Naive thymus-derived CD4-positive, alpha-beta T cell (primary cell): ENCODE measurements around the gene ADAMTS4. TPM values are rescaled to one million over a fixed set of nuclear protein-coding genes. Genes with fewer than 3 reads are reported as not detected.

Source experiments
- ATAC-seq: fragments of 150-1000 bp; cut with Tn5 transposase; 2 replicates; pipeline ENCODE4 v1.10.0; 2021; ENCODE audit warnings: mild to moderate bottlenecking, moderate library complexity
- CTCF ChIA-PET: fragments of 350-600 bp; sonication (Branson Sonifier 250); formaldehyde crosslinking; loops from one replicate; lab custom pipeline; 2021; ENCODE audit warnings: antibody characterized with exemption; lab: Charles Lee
- POLR2A ChIA-PET: fragments of 350-600 bp; sonication (Branson Sonifier 250); formaldehyde crosslinking; loops from one replicate; lab custom pipeline; 2021; ENCODE audit warnings: antibody characterized with exemption, inconsistent platforms; lab: Charles Lee
- DNase-seq, 9 donors: peaks; one replicate each; pipeline versions ENCODE4 v3.0.0 to v3.0.0-alpha.2; 2020 to 2022; ENCODE audit warnings: mixed read lengths in 1 of 9
- H3K27ac ChIP-seq: one replicate; pipeline ENCODE4 v1.7.0; 2013; ENCODE audit warnings: mild to moderate bottlenecking, low read depth, low read length, moderate library complexity
- H3K27me3 ChIP-seq, 2 donors: one replicate each; pipeline ENCODE4 v1.7.0; 2013; ENCODE audit warnings: low read length in 2 of 2, mild to moderate bottlenecking in 2 of 2, moderate library complexity in 2 of 2; ENCODE audit not compliant: control insufficient read depth in 2 of 2, insufficient read depth in 2 of 2
- H3K36me3 ChIP-seq, 3 experiments: 1 replicate in 2 of 3; 2 replicates in 1 of 3; pipeline ENCODE4 v1.7.0; 2013; ENCODE audit warnings: low read length in 3 of 3, mild to moderate bottlenecking in 3 of 3, moderate library complexity in 1 of 3; ENCODE audit not compliant: insufficient read depth in 3 of 3, control insufficient read depth in 2 of 3
- H3K4me1 ChIP-seq, 2 donors: one replicate each; pipeline ENCODE4 v1.7.0; 2013; ENCODE audit warnings: low read length in 2 of 2, mild to moderate bottlenecking in 2 of 2, moderate library complexity in 1 of 2; ENCODE audit not compliant: control insufficient read depth in 2 of 2, insufficient read depth in 2 of 2
- H3K4me3 ChIP-seq: 2 replicates; pipeline ENCODE4 v1.7.0; 2013; ENCODE audit warnings: mild to moderate bottlenecking, low read length
- H3K9me3 ChIP-seq, 3 experiments: 1 replicate in 2 of 3; 2 replicates in 1 of 3; pipeline ENCODE4 v1.7.0; 2013; ENCODE audit warnings: low read length in 3 of 3; ENCODE audit not compliant: control insufficient read depth in 2 of 3
- H3K27ac Mint-ChIP-seq, 9 donors: one replicate each; pipeline ENCODE4 v1.8.0; 2020 to 2022; ENCODE audit warnings: mixed read lengths in 9 of 9, mild to moderate bottlenecking in 8 of 9, moderate library complexity in 5 of 9, inconsistent platforms in 2 of 9
- H3K27me3 Mint-ChIP-seq, 5 donors: one replicate each; pipeline ENCODE4 v1.8.0; 2021 to 2022; ENCODE audit warnings: mixed read lengths in 5 of 5, mild to moderate bottlenecking in 1 of 5
- H3K36me3 Mint-ChIP-seq, 5 donors: one replicate each; pipeline ENCODE4 v1.8.0; 2020 to 2022; ENCODE audit warnings: mixed read lengths in 5 of 5, mild to moderate bottlenecking in 3 of 5, inconsistent platforms in 1 of 5
- H3K4me1 Mint-ChIP-seq, 7 donors: one replicate each; pipeline ENCODE4 v1.8.0; 2020 to 2022; ENCODE audit warnings: mixed read lengths in 7 of 7, mild to moderate bottlenecking in 3 of 7, inconsistent platforms in 1 of 7
- H3K4me3 Mint-ChIP-seq, 10 donors: one replicate each; pipeline ENCODE4 v1.8.0; 2020 to 2022; ENCODE audit warnings: mild to moderate bottlenecking in 10 of 10, mixed read lengths in 10 of 10, moderate library complexity in 6 of 10, inconsistent platforms in 2 of 10
- H3K9me3 Mint-ChIP-seq, 11 donors: one replicate each; pipeline ENCODE4 v1.8.0; 2020 to 2022; ENCODE audit warnings: mixed read lengths in 11 of 11, mild to moderate bottlenecking in 4 of 11, inconsistent platforms in 1 of 11, moderate library complexity in 1 of 11
- intact Hi-C, 2 donors: fragments of 100-400 bp; cut with micrococcal nuclease; formaldehyde crosslinking; loops; one replicate each; pipeline ENCODE4 v1.15.1; 2023
- polyA plus RNA-seq, 2 donors: library from polyadenylated mRNA; unstranded; fragments of 300-500 nt; fragmentation: Illumina TruSeq; gene quantifications; one replicate each; pipeline ENCODE4 v1.2.3, GENCODE V29; 2021
- total RNA-seq, 6 experiments: library from RNA in 5 of 6; stranded (reverse) in 5 of 6; gene quantifications; 1 replicate in 5 of 6; 2 replicates in 1 of 6; pipeline ENCODE4 v1.2.3 and lab custom pipeline; 2021 to 2026

ADAMTS4 gene
- total and polyA plus RNA-seq, 7 experiments from 2014 or later = 0.21 to 3.3 (median 1.1) TPM

- Histone ChIP-seq H3K36me3 (peaks cover 0 to 72% (median 31%) of the 10 kb centered on the region in 3 experiments), H3K27ac (no peak overlapping the region), H3K27me3 (no peaks in the 10 kb centered on the region), H3K4me3 (no peak overlapping the region), H3K9me3 (no peaks in the 10 kb centered on the region), H3K4me1 (peaks cover 19 to 21% of the 10 kb centered on the region in 2 donors)
- ChIA-PET POLR2A (no interaction called here), CTCF (no interaction called here)
- H3K4me1 Mint-ChIP-seq = peaks cover 36 to 70% (median 55%) of the 10 kb centered on the region in 7 donors
- ATAC-seq (no peak), DNase-seq (no peak)
- peak overlapping the region in 2 of 10 donors; percentile 20 to 48 for H3K4me3 Mint-ChIP-seq
- H3K36me3 Mint-ChIP-seq = peaks cover 13 to 44% (median 20%) of the 10 kb centered on the region in 5 donors
- intact Hi-C loops = no loop called here
- peak overlapping the region in 1 of 9 donors; percentile 41 for H3K27ac Mint-ChIP-seq
- no peaks in the 10 kb centered on the region for H3K27me3 Mint-ChIP-seq
- no peaks in the 10 kb centered on the region for H3K9me3 Mint-ChIP-seq
These were observed 25.1 kb downstream of the ADAMTS4 start for GRCh38 chr1:161173711-161174110.

- H3K4me1 ChIP-seq = peaks cover 16 to 17% of the 10 kb centered on the region in 2 donors
- H3K27me3 ChIP-seq = no peaks in the 10 kb centered on the region
- H3K36me3 Mint-ChIP-seq = peaks cover 13 to 44% (median 20%) of the 10 kb centered on the region in 5 donors
- H3K4me3 Mint-ChIP-seq = peak overlapping the region in 3 of 10 donors; percentile 7 to 53 (median 48)
- DNase-seq (no peak), ATAC-seq (no peak)
- no peak overlapping the region for H3K27ac ChIP-seq
- no peaks in the 10 kb centered on the region for H3K27me3 Mint-ChIP-seq
- CTCF ChIA-PET = interaction anchor here (0.6 to 1.3 kb wide), 2 partner anchors 54 to 110 kb away, joined by 3 read pairs; no protein-coding TSS in a partner anchor
- H3K4me3 ChIP-seq = no peak overlapping the region
- H3K4me1 Mint-ChIP-seq = peaks cover 36 to 70% (median 56%) of the 10 kb centered on the region in 7 donors
- intact Hi-C loops = no loop called here
- H3K9me3 ChIP-seq = no peaks in the 10 kb centered on the region
- peak overlapping the region in 5 of 9 donors; percentile 26 to 72 (median 62) for H3K27ac Mint-ChIP-seq
- POLR2A ChIA-PET = interaction anchor here (0.7 to 1.4 kb wide), 4 partner anchors 11 to 209 kb away, joined by 3 to 5 read pairs (median 4); partner anchors contain the start of gene UFC1
- no peaks in the 10 kb centered on the region for H3K9me3 Mint-ChIP-seq
- H3K36me3 ChIP-seq = peaks cover 0 to 72% (median 31%) of the 10 kb centered on the region in 3 experiments
These were observed 26.0 kb downstream of the ADAMTS4 start for GRCh38 chr1:161172776-161173376.

DNA sequence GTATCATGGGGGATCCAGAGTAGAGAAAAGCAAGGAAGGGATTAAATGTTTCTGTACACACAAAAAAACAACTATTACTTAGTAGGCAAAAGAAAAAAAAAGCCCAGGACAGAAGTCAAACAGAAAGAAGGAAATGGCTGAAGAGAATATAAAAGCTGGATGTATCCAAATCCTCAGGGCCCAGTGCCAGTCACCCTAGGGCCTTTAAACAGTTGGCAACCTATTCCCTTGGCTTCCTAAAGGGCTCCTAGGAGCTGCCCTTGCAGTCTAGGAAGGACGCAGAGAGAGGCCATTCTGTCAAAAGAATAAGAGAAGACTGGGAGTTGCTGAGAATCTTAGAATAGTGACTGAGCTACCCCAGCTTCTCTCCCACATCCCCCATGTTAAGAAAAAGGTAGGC, 26.5 kb downstream of the ADAMTS4 start:
- Histone ChIP-seq H3K27me3 (no peaks in the 10 kb centered on the region), H3K9me3 (no peaks in the 10 kb centered on the region), H3K4me3 (no peak overlapping the region), H3K4me1 (peaks cover 11 to 13% of the 10 kb centered on the region in 2 donors), H3K27ac (no peak overlapping the region), H3K36me3 (peaks cover 0 to 71% (median 31%) of the 10 kb centered on the region in 3 experiments)
- CTCF ChIA-PET = interaction anchor here (0.6 to 1.3 kb wide), 2 partner anchors 54 to 110 kb away, joined by 3 read pairs; no protein-coding TSS in a partner anchor
- H3K4me1 Mint-ChIP-seq = peaks cover 38 to 68% (median 53%) of the 10 kb centered on the region in 7 donors
- DNase-seq (no peak), ATAC-seq (no peak)
- no peaks in the 10 kb centered on the region for H3K9me3 Mint-ChIP-seq
- H3K27me3 Mint-ChIP-seq = no peaks in the 10 kb centered on the region
- intact Hi-C loops = no loop called here
- peak overlapping the region in 2 of 10 donors; percentile 45 to 59 for H3K4me3 Mint-ChIP-seq
- H3K27ac Mint-ChIP-seq = peak overlapping the region in 6 of 9 donors; percentile 31 to 77 (median 62)
- POLR2A ChIA-PET = interaction anchor here (0.7 to 1.4 kb wide), 5 partner anchors 11 to 210 kb away, joined by 3 to 5 read pairs (median 4); partner anchors contain the start of gene UFC1
- peaks cover 13 to 44% (median 20%) of the 10 kb centered on the region in 5 donors for H3K36me3 Mint-ChIP-seq

DNA sequence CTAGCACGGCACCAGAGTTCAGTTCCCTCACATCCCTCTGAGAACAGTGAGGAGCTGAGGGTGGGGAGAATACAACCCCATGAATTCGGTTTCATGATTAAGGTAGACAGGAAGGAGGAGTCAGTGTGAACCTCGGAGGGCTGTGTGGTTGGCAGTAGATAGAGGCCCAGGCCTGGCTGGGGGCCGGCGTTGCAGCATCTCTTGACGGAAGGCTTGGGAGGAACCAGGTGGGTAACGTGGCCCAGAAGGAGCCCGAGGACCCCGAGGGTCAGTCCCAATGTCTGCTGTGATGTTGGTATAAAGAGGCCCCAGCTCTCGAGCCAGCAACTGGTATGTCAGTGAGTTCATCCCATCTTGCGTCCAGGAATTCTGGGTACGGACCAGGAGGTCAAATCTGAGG, 27.2 kb downstream of the ADAMTS4 start:
- no peak overlapping the region for H3K4me3 ChIP-seq
- no peak overlapping the region for H3K27ac ChIP-seq
- POLR2A ChIA-PET = interaction anchor here (0.9 to 2.0 kb wide), 6 partner anchors 9 to 19 kb away, joined by 3 to 16 read pairs (median 4); no protein-coding TSS in a partner anchor
- H3K9me3 ChIP-seq = no peaks in the 10 kb centered on the region
- Mint-ChIP-seq H3K36me3 (peaks cover 13 to 44% (median 20%) of the 10 kb centered on the region in 5 donors), H3K4me3 (no peak overlapping the region), H3K27me3 (no peaks in the 10 kb centered on the region), H3K4me1 (peaks cover 41 to 68% (median 56%) of the 10 kb centered on the region in 7 donors), H3K9me3 (no peaks in the 10 kb centered on the region), H3K27ac (peak overlapping the region in 3 of 9 donors; percentile 33 to 72 (median 67))
- CTCF ChIA-PET = interaction anchor here (1.1 kb wide), 1 partner anchor 59 kb away, joined by 3 read pairs; no protein-coding TSS in a partner anchor
- peaks cover 0 to 66% (median 31%) of the 10 kb centered on the region in 3 experiments for H3K36me3 ChIP-seq
- no peaks in the 10 kb centered on the region for H3K27me3 ChIP-seq
- H3K4me1 ChIP-seq = peaks cover 18% of the 10 kb centered on the region in 2 donors
- DNase-seq (no peak), ATAC-seq (no peak)
- intact Hi-C loops = no loop called here

DNA sequence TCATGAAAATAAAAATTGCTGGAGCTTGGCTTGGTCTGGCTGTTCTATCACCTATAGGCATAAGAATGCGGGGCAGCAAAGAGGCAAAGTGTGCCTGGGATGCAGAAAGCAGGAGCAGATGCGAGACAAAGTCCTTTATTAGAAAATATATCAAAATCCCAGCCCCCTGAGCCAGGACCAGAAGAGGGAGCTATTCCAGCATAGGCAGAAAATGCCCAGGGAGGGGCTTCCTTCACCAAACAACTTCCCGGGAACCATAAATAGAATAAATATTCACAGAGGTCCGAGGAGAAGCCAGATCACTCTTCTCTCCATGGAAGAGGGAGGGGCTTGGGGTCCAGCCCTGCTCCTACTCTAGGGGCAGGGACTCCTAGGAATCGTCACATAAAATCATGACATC, 27.7 kb downstream of the ADAMTS4 start:
- peak overlapping the region in 1 of 10 donors; percentile 29 for H3K4me3 Mint-ChIP-seq
- H3K4me1 ChIP-seq = peaks cover 14 to 16% of the 10 kb centered on the region in 2 donors
- H3K36me3 Mint-ChIP-seq = peaks cover 13 to 44% (median 20%) of the 10 kb centered on the region in 5 donors
- ATAC-seq = no peak
- peak overlapping the region in 4 of 9 donors; percentile 39 to 74 (median 54) for H3K27ac Mint-ChIP-seq
- no peaks in the 10 kb centered on the region for H3K27me3 ChIP-seq
- peaks cover 0 to 66% (median 31%) of the 10 kb centered on the region in 3 experiments for H3K36me3 ChIP-seq
- DNase-seq = no peak
- H3K4me3 ChIP-seq = no peak overlapping the region
- no peak overlapping the region for H3K27ac ChIP-seq
- no peaks in the 10 kb centered on the region for H3K9me3 Mint-ChIP-seq
- intact Hi-C loops = no loop called here
- no peaks in the 10 kb centered on the region for H3K9me3 ChIP-seq
- no peaks in the 10 kb centered on the region for H3K27me3 Mint-ChIP-seq
- POLR2A ChIA-PET = interaction anchor here (0.9 to 2.0 kb wide), 13 partner anchors 9 to 125 kb away, joined by 3 to 16 read pairs (median 3); partner anchors contain the start of genes NDUFS2 and USF1
- CTCF ChIA-PET = interaction anchor here (0.9 to 2.0 kb wide), 3 partner anchors 21 to 60 kb away, joined by 3 to 6 read pairs (median 3); partner anchors contain the start of gene TOMM40L
- peaks cover 38 to 67% (median 54%) of the 10 kb centered on the region in 7 donors for H3K4me1 Mint-ChIP-seq

GRCh38 chr1:161168906-161169305, 29.9 kb downstream of the ADAMTS4 start:
- peak overlapping the region in 5 of 10 donors; percentile 13 to 94 (median 32) for H3K4me3 Mint-ChIP-seq
- Histone ChIP-seq H3K9me3 (no peaks in the 10 kb centered on the region), H3K4me3 (no peak overlapping the region), H3K27ac (no peak overlapping the region), H3K27me3 (no peaks in the 10 kb centered on the region), H3K36me3 (peaks cover 0 to 58% (median 31%) of the 10 kb centered on the region in 3 experiments), H3K4me1 (peaks cover 10 to 13% of the 10 kb centered on the region in 2 donors)
- peak overlapping the region in 1 of 9 donors; percentile 71 for H3K27ac Mint-ChIP-seq
- ChIA-PET POLR2A (interaction anchor here (0.7 to 6.5 kb wide), 5 partner anchors 12 to 50 kb away, joined by 3 to 81 read pairs (median 3); partner anchors contain the start of gene ADAMTS4), CTCF (interaction anchor here (0.6 to 1.8 kb wide), 2 partner anchors 23 to 213 kb away, joined by 3 to 5 read pairs; no protein-coding TSS in a partner anchor)
- intact Hi-C loops = loop anchor here in 1 of 2 donors (5.0 kb wide), 1 partner anchor 218 kb away; no protein-coding TSS in a partner anchor
- H3K27me3 Mint-ChIP-seq = no peaks in the 10 kb centered on the region
- H3K4me1 Mint-ChIP-seq = peaks cover 28 to 69% (median 51%) of the 10 kb centered on the region in 7 donors
- H3K36me3 Mint-ChIP-seq = peaks cover 9 to 35% (median 14%) of the 10 kb centered on the region in 5 donors
- DNase-seq = no peak
- no peak for ATAC-seq
- no peaks in the 10 kb centered on the region for H3K9me3 Mint-ChIP-seq
